ENCODE data around the gene KAZN. TPM values are rescaled to one million over a fixed set of nuclear protein-coding genes. Genes with fewer than 3 reads are reported as not detected.
A peak's percentile ranks its signal among the peaks of the same experiment; 100 is the strongest.

The KAZN gene
- total RNA-seq, 1 donor from 2014 or later, result 11.6 TPM

- H3K4me1 Mint-ChIP-seq, result no peaks in the 10 kb centered on the region
- H3K27me3 Mint-ChIP-seq (ENCODE audit: low read depth), result no peaks in the 10 kb centered on the region
- no peak overlapping the region for H3K27ac Mint-ChIP-seq (ENCODE audit: unreplicated experiment)
- no peak for TF ChIP-seq CTCF (conservative IDR thresholded peaks at IDR 0.05)
- H3K9me3 Mint-ChIP-seq, result peaks cover 8% of the 10 kb centered on the region
- no peak overlapping the region for H3K4me3 Mint-ChIP-seq
- H3K36me3 Mint-ChIP-seq (ENCODE audit: low read depth), result peaks cover 4% of the 10 kb centered on the region
- DNase-seq (ENCODE audit: low read depth, low spot score), result no peak
Measured at GRCh38 chr1:14706631-14707030, 108.1 kb downstream of the KAZN start.

- no peak overlapping the region for H3K4me3 Mint-ChIP-seq
- no peaks in the 10 kb centered on the region for H3K27me3 Mint-ChIP-seq (ENCODE audit: low read depth)
- H3K9me3 Mint-ChIP-seq, result peaks cover 8% of the 10 kb centered on the region
- DNase-seq (ENCODE audit: low read depth, low spot score), result no peak
- no peak for TF ChIP-seq CTCF (conservative IDR thresholded peaks at IDR 0.05)
- H3K4me1 Mint-ChIP-seq, result no peaks in the 10 kb centered on the region
- H3K36me3 Mint-ChIP-seq (ENCODE audit: low read depth), result peaks cover 4% of the 10 kb centered on the region
- H3K27ac Mint-ChIP-seq (ENCODE audit: unreplicated experiment), result peak overlapping the region; percentile 37
Measured at GRCh38 chr1:14707531-14708445, 109.3 kb downstream of the KAZN start.

GRCh38 chr1:14710331-14710730, 111.8 kb downstream of the KAZN start:
- Mint-ChIP-seq H3K4me1 (no peaks in the 10 kb centered on the region), H3K4me3 (no peak overlapping the region), H3K9me3 (peaks cover 3% of the 10 kb centered on the region), H3K27me3 (ENCODE audit: low read depth) (no peaks in the 10 kb centered on the region), H3K27ac (ENCODE audit: unreplicated experiment) (no peak overlapping the region), H3K36me3 (ENCODE audit: low read depth) (peaks cover 3% of the 10 kb centered on the region)
- DNase-seq (ENCODE audit: low read depth, low spot score), result no peak
- TF ChIP-seq CTCF (conservative IDR thresholded peaks at IDR 0.05), result no peak

- no peak for TF ChIP-seq CTCF (conservative IDR thresholded peaks at IDR 0.05)
- H3K27me3 Mint-ChIP-seq (ENCODE audit: low read depth), result no peaks in the 10 kb centered on the region
- no peak overlapping the region for H3K4me3 Mint-ChIP-seq
- H3K27ac Mint-ChIP-seq (ENCODE audit: unreplicated experiment), result no peak overlapping the region
- no peaks in the 10 kb centered on the region for H3K9me3 Mint-ChIP-seq
- no peaks in the 10 kb centered on the region for H3K4me1 Mint-ChIP-seq
- H3K36me3 Mint-ChIP-seq (ENCODE audit: low read depth), result no peaks in the 10 kb centered on the region
- no peak for DNase-seq (ENCODE audit: low read depth, low spot score)
Measured at GRCh38 chr1:14712136-14712535, 113.7 kb downstream of the KAZN start.

GRCh38 chr1:14713077-14713476, 114.6 kb downstream of the KAZN start:
- no peaks in the 10 kb centered on the region for H3K27me3 Mint-ChIP-seq (ENCODE audit: low read depth)
- no peaks in the 10 kb centered on the region for H3K36me3 Mint-ChIP-seq (ENCODE audit: low read depth)
- no peak overlapping the region for H3K4me3 Mint-ChIP-seq
- no peaks in the 10 kb centered on the region for H3K9me3 Mint-ChIP-seq
- DNase-seq (ENCODE audit: low read depth, low spot score), result no peak
- no peaks in the 10 kb centered on the region for H3K4me1 Mint-ChIP-seq
- no peak for TF ChIP-seq CTCF (conservative IDR thresholded peaks at IDR 0.05)
- H3K27ac Mint-ChIP-seq (ENCODE audit: unreplicated experiment), result no peak overlapping the region

All from neural crest cell (in vitro differentiated cells).